Medulla oblongata (tissue), 1 donor: ENCODE data around the gene TAF9B.
"Not testable (repeated sequence)": the region's sequence is repeated elsewhere in the genome, so short reads cannot be mapped to it uniquely, and the experiment has no call there.

Experiments used
- DNase-seq: peaks from one replicate; pipeline ENCODE4 v3.0.0-alpha.2; 2015; ENCODE audit errors: extremely low spot score

TAF9B gene, protein sequence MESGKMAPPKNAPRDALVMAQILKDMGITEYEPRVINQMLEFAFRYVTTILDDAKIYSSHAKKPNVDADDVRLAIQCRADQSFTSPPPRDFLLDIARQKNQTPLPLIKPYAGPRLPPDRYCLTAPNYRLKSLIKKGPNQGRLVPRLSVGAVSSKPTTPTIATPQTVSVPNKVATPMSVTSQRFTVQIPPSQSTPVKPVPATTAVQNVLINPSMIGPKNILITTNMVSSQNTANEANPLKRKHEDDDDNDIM

DNA sequence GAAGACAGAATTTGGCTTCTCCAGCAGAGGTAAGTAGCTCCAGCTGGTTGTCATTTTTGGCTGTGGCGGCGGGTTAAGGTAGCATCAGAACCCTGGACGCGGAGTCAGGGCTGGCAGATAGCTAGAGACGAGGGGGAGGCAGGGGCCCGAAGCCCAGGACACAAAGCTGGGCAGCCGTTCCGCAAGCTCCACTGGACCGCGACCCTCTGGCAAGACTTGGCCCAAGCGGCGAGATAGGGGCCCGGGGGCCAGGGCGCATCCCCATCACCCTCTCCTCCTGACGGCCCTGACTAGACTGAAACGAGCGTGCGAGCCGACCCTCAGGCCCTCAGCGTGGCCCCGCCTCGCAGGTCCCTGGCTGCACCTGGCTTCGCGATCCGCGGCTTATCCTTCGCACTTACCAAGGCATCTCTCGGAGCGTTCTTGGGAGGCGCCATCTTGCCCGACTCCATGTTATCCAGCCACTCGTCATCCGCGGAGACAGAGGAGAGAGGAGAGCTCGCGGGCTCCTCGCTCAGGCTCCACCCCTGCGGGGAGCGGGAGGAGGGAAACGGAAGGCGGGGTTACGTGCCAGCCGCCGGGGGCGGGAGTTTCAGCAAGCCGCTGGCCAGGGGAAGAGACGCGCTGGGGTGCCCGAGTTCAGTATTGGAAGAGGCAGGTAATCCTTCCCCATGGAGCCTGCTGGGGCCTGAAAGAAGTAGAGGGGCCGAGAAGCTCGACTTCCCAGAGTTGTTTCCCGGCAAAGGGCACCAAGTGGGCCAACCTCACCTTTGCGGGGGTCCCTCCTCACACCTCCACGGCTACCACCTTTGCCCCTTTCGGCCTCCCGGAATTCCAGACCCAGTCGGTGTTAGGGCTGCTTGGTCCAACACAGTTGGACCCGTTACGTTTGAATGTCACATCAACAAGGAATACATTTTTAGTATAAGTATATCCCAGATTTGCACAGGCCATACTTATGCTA lies at the start of gene TAF9B:
TAF9B (minus strand) TSS at position 491 of the 964 bp plus-strand sequence; CDS start at position 452, 39 bp downstream.
- peak; percentile 89 for DNase-seq

DNA sequence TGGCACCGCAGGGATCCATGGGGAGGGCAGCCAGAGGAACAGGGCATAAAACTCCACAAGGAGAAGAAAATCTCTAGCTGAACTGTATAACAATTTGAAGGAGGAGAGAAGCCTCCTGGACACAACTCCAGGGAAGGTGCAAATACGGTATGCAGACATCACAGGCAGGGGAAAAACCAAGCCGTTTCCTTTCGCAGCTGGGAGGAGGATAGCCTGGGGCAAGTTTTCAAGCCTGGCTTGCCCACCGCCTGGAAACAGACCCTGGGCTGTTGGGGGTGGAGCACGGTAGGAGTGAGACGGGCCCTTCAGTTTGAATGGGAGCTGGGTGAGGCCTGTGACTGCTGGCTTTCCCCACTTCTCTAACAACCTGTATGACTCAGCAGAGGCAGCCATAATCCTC lies 43.4 kb upstream of the TAF9B start:
- no peak for DNase-seq

DNA sequence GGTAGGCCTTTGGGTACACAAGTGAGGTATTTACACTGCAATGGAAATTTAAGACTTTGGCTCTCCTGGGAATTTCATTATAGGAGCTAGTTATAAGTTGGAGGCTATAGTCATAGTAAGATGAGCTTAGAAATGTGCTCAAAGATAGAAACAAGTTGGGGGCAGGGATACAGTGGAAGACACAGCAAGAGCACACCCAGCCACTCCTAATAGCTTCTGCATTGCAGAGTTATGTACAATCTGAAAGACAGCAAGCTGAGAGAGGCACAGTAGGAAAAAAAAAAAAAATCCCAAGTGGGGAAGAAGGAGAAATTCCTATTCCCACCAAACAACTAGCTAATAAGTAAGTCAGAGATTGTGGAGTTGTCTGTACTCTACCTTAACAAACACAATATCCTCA lies 41.9 kb upstream of the TAF9B start:
- no peak for DNase-seq

DNA sequence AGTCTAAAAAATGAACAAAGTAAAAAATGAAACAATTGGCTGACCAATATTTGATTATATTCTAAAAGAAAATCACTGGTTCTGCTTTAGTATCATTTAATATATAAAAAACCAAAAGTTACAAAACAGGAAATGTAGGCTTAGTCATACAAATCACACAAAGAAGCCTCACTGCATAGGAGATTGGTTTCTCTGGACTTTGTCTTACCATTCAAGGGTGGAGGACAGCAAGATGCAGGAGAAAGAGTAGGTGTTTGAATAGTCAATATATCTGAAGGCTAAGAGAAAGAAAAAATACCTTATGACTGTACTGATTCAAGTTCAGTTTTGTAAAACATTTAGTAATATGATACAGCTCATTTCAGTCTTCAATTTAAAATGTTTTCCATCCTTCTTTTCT lies 28.6 kb upstream of the TAF9B start:
- no peak for DNase-seq

DNA sequence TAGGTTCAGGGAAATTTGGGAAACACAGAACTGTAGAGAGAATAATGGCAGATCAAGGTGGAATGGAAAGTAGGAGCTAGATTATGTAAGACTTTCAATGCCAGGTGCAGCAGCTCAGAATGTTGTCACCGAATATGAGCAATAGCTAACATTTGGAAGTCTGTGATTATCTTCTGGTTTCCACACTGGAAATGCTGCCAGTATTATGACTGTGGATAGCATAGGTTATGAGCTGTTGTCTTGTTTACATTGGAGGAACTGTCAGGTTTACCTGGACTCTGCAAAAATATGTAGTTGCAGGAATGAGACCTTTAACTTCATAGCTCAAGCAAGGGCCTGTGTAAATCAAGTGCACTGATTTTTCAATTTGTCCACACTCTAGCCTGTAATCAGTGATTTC lies 26.0 kb upstream of the TAF9B start:
- no peak for DNase-seq

DNA sequence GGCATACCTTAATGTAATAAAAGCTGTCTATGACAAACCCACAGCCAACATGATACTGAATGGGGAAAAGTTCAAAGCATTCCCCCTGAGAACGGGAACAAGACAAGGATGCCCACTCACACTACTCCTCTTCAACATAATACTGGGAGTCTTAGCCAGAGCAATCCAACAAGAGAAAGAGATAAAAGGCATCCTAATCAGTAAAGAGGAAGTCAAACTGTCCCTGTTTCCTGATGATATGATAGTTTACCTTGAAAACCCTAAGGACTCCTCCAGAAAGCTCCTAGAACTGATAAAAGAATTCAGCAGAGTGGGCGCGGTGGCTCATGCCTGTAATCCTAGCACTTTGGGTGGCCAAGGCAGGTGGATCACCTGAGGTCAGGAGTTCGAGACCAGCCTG lies 23.7 kb upstream of the TAF9B start:
- not testable (repeated sequence) for DNase-seq

DNA sequence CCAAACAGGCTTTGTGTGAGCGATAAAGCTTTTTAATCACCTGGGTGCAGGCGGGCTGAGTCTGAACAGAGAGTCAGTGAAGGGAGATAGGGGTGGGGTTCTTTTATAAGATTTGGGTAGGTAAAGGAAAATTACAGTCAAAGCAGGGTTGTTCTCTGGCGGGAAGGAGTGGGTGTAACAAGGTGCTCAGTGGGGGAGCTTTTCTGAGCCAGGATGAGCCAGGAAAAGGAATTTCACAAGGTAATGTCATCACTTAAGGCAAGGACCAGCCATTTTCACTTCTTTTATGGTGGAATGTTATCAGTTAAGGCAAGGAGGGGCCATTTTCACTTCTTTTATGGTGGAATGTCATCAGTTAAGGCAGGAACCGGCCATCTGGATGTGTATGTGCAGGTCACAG lies 21.3 kb upstream of the TAF9B start:
- not testable (repeated sequence) for DNase-seq

DNA sequence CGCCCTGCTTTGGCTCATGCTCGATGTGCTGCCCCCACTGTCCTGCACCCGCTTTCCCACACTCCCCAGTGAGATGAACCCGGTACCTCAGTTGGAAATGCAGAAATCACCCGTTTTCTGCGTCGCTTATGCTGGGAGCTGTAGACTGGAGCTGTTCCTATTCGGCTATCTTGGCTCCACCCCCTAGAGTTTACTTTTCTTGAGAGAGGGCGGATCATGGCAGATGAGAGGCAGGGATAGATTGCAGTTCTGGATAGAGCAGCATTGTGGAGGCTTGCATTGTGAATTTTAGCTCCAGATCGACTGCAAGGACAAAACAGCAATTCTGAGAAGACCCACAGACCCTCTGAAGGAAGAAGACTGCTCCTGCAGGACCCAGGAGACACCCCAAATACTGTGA lies 18.4 kb upstream of the TAF9B start:
- DNase-seq = not testable (repeated sequence)

DNA sequence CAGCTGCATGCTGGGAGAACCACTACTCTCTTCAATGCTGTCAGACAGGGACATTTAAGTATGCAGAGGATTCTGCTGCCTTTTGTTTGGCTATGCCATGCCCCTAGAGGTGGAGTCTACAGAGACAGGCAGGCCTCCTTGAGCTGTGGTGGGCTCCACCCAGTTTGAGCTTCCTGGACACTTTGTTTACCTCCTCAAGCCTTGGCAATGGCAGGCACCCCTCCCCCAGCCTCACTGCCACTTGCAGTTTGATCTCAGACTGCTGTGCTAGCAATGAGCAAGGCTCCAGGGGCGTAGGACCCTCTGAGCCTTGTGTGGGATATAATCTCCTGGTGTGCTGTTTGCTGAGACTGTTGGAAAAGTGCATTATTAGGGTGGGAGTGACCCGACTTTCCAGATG lies 17.9 kb upstream of the TAF9B start:
- not testable (repeated sequence) for DNase-seq

DNA sequence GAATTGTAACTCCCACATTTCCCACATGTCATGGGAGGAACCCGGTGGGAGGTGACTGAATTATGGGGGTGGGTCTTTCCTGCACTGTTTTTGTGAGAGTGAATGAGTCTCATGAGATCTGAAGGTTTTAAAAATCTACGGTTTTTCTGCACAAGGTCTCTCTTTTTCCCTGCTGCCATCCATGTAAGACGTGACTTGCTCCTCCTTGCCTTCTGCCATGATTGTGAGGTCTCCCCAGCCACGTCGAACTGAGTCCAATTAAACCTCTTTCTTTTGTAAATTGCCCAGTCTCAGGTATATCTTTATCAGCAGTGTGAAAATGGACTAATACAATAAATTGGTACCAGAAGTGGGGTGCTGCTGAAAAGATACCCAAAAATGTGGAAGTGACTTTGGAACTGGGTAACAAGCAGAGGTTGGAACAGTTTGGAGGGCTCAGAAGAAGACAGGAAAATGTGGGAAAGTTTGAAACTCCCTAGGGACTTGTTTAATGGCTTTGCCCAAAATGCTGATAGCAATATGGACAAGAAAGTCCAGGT lies 7.6 kb upstream of the TAF9B start:
- DNase-seq = not testable (repeated sequence)

DNA sequence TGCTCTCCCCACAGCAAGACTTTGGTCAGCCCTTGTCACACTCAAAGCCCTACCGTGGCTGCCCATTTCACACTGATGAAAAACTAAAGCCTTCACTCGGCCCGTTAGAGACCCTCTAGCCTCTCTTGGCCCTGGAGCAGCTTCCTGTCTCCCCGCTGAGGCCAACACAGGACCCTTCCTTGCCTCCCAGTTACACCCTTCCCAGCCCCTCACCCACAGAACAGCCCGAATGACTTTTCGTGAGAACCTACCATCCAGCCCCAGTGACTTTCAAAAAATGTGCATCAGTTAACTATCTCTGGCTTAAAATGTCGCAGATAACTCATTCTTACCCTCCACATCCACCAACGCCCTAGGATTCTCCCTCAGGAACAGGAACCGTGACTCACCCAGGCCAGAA lies 756 bp upstream of the TAF9B start:
- no peak for DNase-seq

DNA sequence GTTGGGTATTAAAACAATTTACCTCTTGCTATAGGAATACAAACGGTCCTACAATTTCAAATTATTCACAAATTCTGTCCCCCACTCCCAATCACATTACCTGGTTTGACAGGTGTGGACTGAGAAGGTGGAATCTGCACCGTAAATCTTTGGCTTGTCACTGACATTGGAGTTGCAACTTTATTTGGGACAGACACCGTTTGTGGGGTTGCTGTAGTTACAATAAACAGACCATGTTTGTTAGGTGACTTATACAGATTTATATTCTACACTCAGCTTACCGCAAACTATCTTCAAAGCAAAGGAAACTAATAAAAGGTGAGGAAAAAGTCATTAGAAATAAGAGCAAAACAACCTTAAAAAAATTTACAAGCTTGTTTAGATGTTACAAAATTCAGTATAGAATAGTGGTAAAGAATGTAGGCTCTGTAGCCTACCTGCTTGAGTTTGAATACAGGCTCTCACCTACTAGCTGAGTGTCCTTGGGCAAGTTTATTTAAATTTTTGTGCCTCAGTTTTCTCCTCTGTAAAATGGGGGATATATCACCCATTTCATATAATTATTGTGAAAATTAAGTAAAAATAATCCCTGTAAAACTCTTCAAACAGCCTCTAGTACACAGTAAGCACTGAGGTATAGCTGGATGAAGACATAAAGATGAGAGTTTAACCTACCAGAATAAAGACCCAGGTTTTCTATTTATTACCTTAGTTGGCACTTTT lies 6.1 kb downstream of the TAF9B start:
- DNase-seq = no peak

DNA sequence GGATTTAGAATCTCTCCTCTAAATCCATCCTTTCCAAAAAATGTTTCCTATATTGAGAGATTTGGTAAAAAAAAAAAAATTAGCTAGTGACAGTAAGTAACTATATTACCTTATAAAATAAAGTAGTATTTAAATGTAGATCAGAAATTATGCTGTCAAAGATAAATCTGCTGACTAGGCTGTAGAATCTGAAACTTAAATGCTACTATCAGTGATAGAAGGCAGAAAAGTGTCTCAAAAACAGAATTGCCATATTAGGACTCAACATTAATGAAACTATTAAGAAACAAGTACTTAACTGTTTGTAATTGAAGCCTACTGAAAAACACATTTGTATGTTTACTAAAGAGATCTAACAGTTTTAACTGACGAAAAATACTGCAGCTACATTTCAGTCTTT lies 8.3 kb downstream of the TAF9B start:
- DNase-seq = no peak

DNA sequence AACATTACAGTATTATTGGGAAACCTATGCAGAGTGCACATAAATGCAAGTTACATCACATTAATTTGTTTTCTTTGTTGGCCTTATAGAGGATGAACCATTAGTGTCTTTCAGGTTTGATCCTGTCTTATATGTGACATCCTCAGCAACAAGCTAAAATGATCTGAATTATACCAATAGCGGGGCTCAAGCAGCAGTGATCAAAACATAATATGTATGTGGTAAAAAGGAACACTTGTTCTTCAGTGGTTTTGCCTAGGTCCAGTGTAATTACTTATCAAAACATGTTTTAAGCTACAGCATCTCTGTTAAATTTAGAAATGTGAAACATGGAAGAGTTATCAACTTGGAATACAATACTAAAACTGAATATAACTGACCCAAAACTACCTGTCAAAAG lies 9.1 kb downstream of the TAF9B start:
- DNase-seq = no peak

DNA sequence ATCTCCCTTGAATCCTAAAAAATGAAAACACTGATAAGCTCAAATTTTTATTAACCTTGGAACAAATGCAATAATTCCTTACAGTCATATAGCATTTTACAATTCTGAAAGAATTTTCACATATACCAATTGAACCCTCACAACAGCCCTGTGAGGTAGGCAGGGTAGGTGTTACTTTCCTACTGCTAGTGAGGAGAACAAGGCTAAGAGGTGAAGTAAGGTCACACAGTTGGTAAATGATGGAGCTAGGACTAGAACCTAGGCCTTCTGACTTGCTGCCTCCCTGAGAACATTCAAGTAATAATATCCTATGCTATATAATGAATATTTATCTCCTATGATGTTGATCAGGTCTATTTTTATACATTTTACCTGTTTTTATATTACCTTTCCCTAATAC lies 9.7 kb downstream of the TAF9B start:
- no peak for DNase-seq

DNA sequence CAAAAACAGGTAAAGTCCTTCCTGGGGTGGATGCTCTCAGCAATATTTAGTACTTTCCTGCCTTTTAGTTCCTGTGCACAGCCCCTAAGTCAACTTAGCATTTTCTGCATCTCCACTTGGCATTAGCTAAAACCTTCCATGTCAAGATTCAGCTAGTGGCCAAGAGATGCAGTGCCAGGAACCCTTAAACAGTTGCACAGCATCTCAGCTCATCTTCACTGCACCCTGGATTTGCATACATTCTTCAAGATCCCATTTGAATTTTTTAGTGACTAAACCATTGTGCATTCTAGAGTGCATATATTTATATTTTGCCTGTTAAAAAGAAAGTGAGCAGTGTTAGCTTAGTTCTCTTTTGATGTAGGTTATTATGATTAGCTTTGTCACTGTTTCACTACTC lies 13.7 kb downstream of the TAF9B start:
- DNase-seq = not testable (repeated sequence)

DNA sequence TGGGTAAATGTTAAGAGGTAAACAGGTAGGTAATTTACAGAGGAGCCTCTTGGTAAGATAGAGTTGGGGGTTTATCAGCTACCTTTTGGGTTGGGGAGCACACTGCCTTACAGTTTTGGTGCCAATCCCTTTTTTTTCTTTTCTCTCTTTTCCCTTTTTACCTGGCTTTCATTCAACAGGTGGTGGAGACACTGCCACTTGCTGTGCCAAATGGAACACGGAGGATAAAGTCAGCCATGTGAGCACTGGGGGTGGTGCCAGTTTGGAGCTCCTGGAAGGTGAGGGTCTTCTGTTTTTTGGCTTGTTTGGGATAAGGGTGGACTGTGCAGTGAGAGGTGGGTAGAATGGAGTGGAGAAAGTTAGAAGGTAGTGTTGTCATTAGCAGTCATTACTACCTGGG lies 14.3 kb downstream of the TAF9B start:
- no peak for DNase-seq

DNA sequence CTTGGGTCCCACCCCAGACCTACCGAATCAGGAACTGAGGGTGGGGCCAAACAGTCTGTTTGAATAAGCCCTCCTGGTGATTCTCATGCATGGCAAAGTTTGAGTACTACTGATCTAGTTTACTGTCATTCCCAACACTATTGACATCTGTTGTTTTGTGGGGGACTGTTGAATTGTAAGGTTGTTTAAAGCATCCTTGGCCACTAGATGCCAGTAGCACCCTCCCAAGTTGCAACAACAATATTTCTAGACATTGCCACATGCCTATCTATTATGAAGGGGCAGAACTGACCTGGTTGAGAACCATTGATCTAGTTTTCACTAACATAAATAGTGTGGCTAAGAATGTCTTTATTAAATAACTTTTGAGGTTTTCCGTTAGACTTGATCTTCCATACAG lies 15.1 kb downstream of the TAF9B start:
- DNase-seq = no peak

DNA sequence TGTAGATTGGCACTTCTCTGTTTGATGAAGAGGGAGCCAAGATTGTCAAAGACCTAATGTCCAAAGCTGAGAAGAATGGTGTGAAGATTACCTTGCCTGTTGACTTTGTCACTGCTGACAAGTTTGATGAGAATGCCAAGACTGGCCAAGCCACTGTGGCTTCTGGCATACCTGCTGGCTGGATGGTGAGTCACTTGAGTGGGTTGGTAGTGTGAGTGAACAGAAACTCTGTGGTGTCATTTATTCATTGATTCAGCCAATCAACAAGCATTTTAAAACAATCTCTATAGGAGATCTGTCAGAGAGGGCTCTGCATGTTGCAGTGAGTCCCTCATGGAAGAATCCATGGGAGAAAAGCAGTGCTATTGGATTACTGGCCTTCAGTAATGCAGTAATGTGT lies 16.3 kb downstream of the TAF9B start:
- DNase-seq = no peak

DNA sequence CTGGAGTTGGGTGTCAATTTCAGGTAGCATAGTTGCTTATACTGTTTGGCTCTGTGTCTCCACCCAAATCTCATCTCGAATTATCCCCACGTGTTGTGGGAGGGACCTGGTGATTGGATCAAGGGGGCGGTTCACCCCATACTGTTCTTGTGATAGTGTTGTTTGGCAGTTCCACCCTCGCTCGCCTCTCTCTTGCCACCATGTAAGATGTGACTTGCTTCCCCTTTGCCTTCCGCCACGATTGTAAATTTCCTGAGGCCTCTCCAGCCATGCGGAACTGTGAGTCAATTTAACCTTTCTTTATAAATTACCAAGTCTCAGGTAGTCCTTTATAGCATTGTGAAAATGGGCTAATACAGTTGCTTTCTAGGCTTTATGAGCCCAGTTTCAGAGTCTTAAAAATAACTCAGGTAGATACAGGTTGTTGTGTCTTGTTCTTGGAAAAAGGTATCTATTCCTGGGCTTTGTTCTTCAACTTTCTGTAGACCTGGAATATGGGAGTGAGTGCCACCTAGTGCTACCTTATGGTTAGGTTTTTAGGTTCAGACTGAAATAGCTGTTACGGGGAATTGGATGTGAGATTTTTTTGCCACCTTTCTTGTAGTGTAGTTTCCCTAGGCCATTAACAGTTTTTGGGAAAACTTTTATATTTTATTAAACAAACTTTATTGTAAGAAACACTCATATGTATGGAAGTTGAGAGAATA lies 19.8 kb downstream of the TAF9B start:
- DNase-seq = no peak

DNA sequence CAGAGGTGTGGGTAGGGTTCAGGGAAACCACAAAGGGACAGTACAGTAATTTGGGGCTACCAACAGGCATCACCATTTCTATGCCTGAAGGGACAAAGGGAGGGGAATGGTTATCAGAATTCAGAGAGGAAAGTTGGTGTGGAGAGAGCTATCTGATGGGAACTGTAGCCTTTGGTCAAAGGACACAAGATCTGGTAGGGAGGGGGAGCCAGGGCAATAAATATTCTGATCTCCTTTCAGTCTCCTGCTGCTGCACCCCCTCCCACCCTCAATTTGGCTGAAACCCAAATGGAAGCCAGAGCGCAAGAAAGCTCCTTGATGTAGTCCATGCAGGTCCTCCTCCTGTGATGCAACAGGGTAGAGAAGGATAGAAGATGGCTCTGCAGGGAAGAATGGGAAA lies 20.8 kb downstream of the TAF9B start:
- no peak for DNase-seq

DNA sequence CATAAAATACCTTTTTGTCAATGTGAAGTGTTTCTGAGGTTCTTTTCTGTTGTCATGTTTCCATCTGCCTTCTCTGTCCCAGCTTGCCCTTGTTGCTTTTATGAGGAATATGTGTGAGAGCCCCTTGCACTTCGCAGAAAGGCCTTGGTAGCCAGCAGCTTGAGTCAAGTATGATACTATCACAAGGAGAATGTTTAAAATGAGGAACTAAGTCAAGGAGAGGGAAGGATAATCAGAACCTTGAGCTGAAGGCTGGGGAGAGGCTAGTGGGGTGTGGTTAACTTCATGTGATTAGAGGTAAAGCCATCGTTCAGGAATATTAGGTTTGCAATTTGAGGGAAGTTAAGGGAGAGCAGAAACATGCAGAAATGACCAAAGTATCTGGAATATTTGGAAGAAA lies 22.7 kb downstream of the TAF9B start:
- DNase-seq = no peak
